Esophagus muscularis mucosa (tissue), 3 donors: ENCODE measurements around the gene CHMP2B.

Source experiments
- CTCF ChIP-seq, 3 experiments: fragments of 200-600 bp in 2 of 3; fragments of 450-650 bp in 1 of 3; sonication (generic) in 2 of 3; IDR thresholded peaks; one replicate each; pipeline ENCODE4 v1.5.1; 2017 to 2019; ENCODE audit warnings: antibody characterized with exemption in 3 of 3, mild to moderate bottlenecking in 2 of 3, moderate library complexity in 1 of 3
- POLR2A ChIP-seq: fragments of 450-650 bp; IDR thresholded peaks from one replicate; pipeline ENCODE4 v1.6.1; 2017; ENCODE audit warnings: antibody characterized with exemption, moderate library complexity, mild to moderate bottlenecking, low read depth

- TF ChIP-seq CTCF (IDR thresholded peaks at IDR 0.05) = no peak
- no peak for TF ChIP-seq POLR2A
Observed at GRCh38 chr3:87247430-87247773, 20.3 kb downstream of the CHMP2B start.
